Erythroblast (primary cell): ENCODE measurements around the gene SOX8.

Source experiments
- GATA1 ChIP-seq: IDR thresholded peaks from 2 replicates; pipeline ENCODE4 v1.6.1; 2011; ENCODE audit warnings: low read depth, mild to moderate bottlenecking, control low read depth, low read length, moderate library complexity
- POLR2A ChIP-seq: IDR thresholded peaks from 2 replicates; pipeline ENCODE4 v1.6.1; 2011; ENCODE audit warnings: mild to moderate bottlenecking, low read length

- TF ChIP-seq POLR2A (no peak), GATA1 (no peak)
Observed at GRCh38 chr16:959232-960040, 22.1 kb upstream of the SOX8 start.
